Parathyroid adenoma (tissue), 2 donors: ENCODE results near the gene TMX2.
"Not testable (repeated sequence)": the region's sequence is repeated elsewhere in the genome, so short reads cannot be mapped to it uniquely, and the experiment has no call there.

ENCODE experiments used
- H2AFZ ChIP-seq: fragments of 300-600 bp; sonication (generic); one replicate; pipeline ENCODE4 v1.7.0; 2017; ENCODE audit warnings: antibody characterized with exemption, mild to moderate bottlenecking
- H3K27ac ChIP-seq: fragments of 300-600 bp; sonication (generic); one replicate; pipeline ENCODE4 v1.7.0; 2017
- H3K27me3 ChIP-seq: fragments of 300-600 bp; sonication (generic); one replicate; pipeline ENCODE4 v1.7.0; 2017; ENCODE audit warnings: low read length; ENCODE audit not compliant: control insufficient read depth, insufficient read depth
- H3K36me3 ChIP-seq: fragments of 300-600 bp; sonication (generic); one replicate; pipeline ENCODE4 v1.7.0; 2017; ENCODE audit warnings: low read length; ENCODE audit not compliant: control insufficient read depth, insufficient read depth
- H3K4me1 ChIP-seq: fragments of 300-600 bp; sonication (generic); one replicate; pipeline ENCODE4 v1.7.0; 2017; ENCODE audit warnings: control low read depth
- H3K4me2 ChIP-seq: fragments of 300-600 bp; sonication (generic); one replicate; pipeline ENCODE4 v1.7.0; 2017; ENCODE audit warnings: low read length
- H3K4me3 ChIP-seq: fragments of 300-600 bp; sonication (generic); one replicate; pipeline ENCODE4 v1.7.0; 2017; ENCODE audit warnings: low read depth, low read length
- H3K79me2 ChIP-seq: fragments of 300-600 bp; sonication (generic); one replicate; pipeline ENCODE4 v1.7.0; 2017; ENCODE audit warnings: control low read depth
- H3K9ac ChIP-seq: fragments of 300-600 bp; sonication (generic); one replicate; pipeline ENCODE4 v1.7.0; 2017; ENCODE audit warnings: mild to moderate bottlenecking
- H3K9me3 ChIP-seq: fragments of 300-600 bp; sonication (generic); one replicate; pipeline ENCODE4 v1.7.0; 2017; ENCODE audit warnings: low read length; ENCODE audit not compliant: control insufficient read depth
- TF ChIP-seq, protein P1 (sequence below): fragments of 300-600 bp; sonication (generic); IDR thresholded peaks from one replicate; pipeline ENCODE4 v1.7.0; 2017; ENCODE audit warnings: antibody characterized with exemption, mild to moderate bottlenecking
- donor health status: primary hyperparathyroidism.

TMX2 gene

GRCh38 chr11:57699813-57700212 is 12.6 kb upstream of the TMX2 start:
- H3K79me2 ChIP-seq, result no peaks in the 10 kb centered on the region
- no peak overlapping the region for H3K4me2 ChIP-seq
- no peaks in the 10 kb centered on the region for H3K9me3 ChIP-seq
- TF ChIP-seq, protein P1, sequence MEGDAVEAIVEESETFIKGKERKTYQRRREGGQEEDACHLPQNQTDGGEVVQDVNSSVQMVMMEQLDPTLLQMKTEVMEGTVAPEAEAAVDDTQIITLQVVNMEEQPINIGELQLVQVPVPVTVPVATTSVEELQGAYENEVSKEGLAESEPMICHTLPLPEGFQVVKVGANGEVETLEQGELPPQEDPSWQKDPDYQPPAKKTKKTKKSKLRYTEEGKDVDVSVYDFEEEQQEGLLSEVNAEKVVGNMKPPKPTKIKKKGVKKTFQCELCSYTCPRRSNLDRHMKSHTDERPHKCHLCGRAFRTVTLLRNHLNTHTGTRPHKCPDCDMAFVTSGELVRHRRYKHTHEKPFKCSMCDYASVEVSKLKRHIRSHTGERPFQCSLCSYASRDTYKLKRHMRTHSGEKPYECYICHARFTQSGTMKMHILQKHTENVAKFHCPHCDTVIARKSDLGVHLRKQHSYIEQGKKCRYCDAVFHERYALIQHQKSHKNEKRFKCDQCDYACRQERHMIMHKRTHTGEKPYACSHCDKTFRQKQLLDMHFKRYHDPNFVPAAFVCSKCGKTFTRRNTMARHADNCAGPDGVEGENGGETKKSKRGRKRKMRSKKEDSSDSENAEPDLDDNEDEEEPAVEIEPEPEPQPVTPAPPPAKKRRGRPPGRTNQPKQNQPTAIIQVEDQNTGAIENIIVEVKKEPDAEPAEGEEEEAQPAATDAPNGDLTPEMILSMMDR, result no peak
- no peak overlapping the region for H2AFZ ChIP-seq
- H3K27ac ChIP-seq, result no peak overlapping the region
- no peaks in the 10 kb centered on the region for H3K36me3 ChIP-seq
- no peaks in the 10 kb centered on the region for H3K27me3 ChIP-seq
- no peak overlapping the region for H3K4me3 ChIP-seq
- H3K4me1 ChIP-seq, result no peaks in the 10 kb centered on the region
- no peak overlapping the region for H3K9ac ChIP-seq

GRCh38 chr11:57700425-57700824 is 12.0 kb upstream of the TMX2 start:
- H3K36me3 ChIP-seq, result no peaks in the 10 kb centered on the region
- H3K27ac ChIP-seq, result no peak overlapping the region
- H2AFZ ChIP-seq, result no peak overlapping the region
- H3K9me3 ChIP-seq, result no peaks in the 10 kb centered on the region
- TF ChIP-seq, protein P1, result no peak
- no peaks in the 10 kb centered on the region for H3K4me1 ChIP-seq
- H3K79me2 ChIP-seq, result no peaks in the 10 kb centered on the region
- H3K27me3 ChIP-seq, result no peaks in the 10 kb centered on the region
- H3K4me3 ChIP-seq, result no peak overlapping the region
- no peak overlapping the region for H3K4me2 ChIP-seq
- H3K9ac ChIP-seq, result no peak overlapping the region

DNA sequence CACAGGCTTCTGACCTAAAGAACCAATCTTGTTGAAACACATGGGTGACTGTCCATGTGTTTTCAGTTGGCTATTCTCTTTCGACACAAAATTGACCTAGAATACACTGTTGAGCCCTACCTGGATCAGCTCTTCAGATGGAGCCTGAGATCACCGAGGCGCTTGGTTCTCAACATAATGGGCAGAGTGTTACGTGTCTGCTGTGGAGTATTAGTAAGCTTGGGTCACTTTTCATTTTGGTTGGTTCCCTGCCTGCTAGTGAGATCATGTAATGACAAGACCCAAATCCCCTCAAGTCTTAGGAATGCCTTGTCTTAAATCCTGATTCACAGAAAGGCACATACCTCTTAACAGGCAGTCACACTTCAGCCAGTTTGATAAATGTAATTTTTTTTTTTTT is 9.1 kb upstream of the TMX2 start:
- no peaks in the 10 kb centered on the region for H3K79me2 ChIP-seq
- H3K4me1 ChIP-seq, result no peaks in the 10 kb centered on the region
- H2AFZ ChIP-seq, result no peak overlapping the region
- H3K36me3 ChIP-seq, result no peaks in the 10 kb centered on the region
- no peak overlapping the region for H3K4me3 ChIP-seq
- no peak overlapping the region for H3K9ac ChIP-seq
- H3K9me3 ChIP-seq, result no peaks in the 10 kb centered on the region
- TF ChIP-seq, protein P1, result no peak
- no peaks in the 10 kb centered on the region for H3K27me3 ChIP-seq
- H3K4me2 ChIP-seq, result no peak overlapping the region
- no peak overlapping the region for H3K27ac ChIP-seq

DNA sequence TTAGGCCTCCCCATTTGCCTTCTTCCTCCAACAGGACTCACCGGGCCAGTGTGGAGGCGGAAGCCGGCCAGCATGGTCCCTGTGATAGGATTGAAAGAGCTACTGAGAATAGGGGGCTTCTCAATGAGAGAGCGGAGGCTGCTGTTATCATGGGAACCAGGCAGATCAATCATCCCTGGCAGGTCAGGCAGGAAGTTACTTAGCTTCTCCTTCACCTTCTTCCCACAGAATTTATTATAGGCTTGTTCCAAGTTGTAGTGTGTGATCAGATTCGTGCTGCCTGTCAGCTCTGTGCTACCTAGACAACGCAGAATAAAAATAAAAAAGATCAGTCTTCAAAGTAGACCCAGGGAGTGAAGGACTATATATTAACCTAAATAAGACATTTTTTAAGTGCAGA is 7.5 kb upstream of the TMX2 start:
- Histone ChIP-seq H3K9ac (no peak overlapping the region), H3K79me2 (no peaks in the 10 kb centered on the region), H3K4me2 (no peak overlapping the region), H3K4me3 (no peak overlapping the region), H3K27me3 (no peaks in the 10 kb centered on the region), H2AFZ (no peak overlapping the region), H3K27ac (no peak overlapping the region), H3K9me3 (no peaks in the 10 kb centered on the region), H3K36me3 (no peaks in the 10 kb centered on the region), H3K4me1 (no peaks in the 10 kb centered on the region)
- TF ChIP-seq, protein P1, result no peak

- H3K9me3 ChIP-seq, H3K36me3 ChIP-seq, H3K27me3 ChIP-seq, H3K79me2 ChIP-seq, H3K4me2 ChIP-seq, H3K4me1 ChIP-seq, H3K9ac ChIP-seq, H2AFZ ChIP-seq, H3K27ac ChIP-seq, H3K4me3 ChIP-seq: not testable (repeated sequence)
Observed at GRCh38 chr11:57705432-57705831, 7.0 kb upstream of the TMX2 start.
